Epithelial cell of esophagus (primary cell): ENCODE data around the gene SCAF11.

Experiments
- DNase-seq: peaks from one replicate; pipeline ENCODE4 v3.0.0; 2010; ENCODE audit warnings: low read depth
- H3K4me3 ChIP-seq: 2 replicates; pipeline ENCODE4 v1.5.1; 2011; ENCODE audit warnings: mild to moderate bottlenecking, low read length, control low read depth
- CTCF ChIP-seq: IDR thresholded peaks from 2 replicates; pipeline ENCODE4 v1.5.1; 2011; ENCODE audit warnings: low read depth, mild to moderate bottlenecking, low read length, control low read depth, inconsistent platforms; ENCODE audit not compliant: insufficient read depth; ENCODE audit errors: missing control alignments

SCAF11 gene

GRCh38 chr12:45966486-45966885 is 23.9 kb downstream of the SCAF11 start:
- no peak overlapping the region for H3K4me3 ChIP-seq
- DNase-seq = no peak
- TF ChIP-seq CTCF = no peak

GRCh38 chr12:45962553-45963325 is 27.6 kb downstream of the SCAF11 start:
- no peak for TF ChIP-seq CTCF
- H3K4me3 ChIP-seq = no peak overlapping the region
- no peak for DNase-seq

GRCh38 chr12:45959728-45960127 is 30.6 kb downstream of the SCAF11 start:
- H3K4me3 ChIP-seq = no peak overlapping the region
- no peak for DNase-seq
- no peak for TF ChIP-seq CTCF

GRCh38 chr12:45959025-45959424 is 31.3 kb downstream of the SCAF11 start:
- no peak overlapping the region for H3K4me3 ChIP-seq
- DNase-seq = no peak
- no peak for TF ChIP-seq CTCF

- no peak for TF ChIP-seq CTCF
- no peak for DNase-seq
These were observed 41.8 kb downstream of the SCAF11 start for GRCh38 chr12:45948546-45948945.

GRCh38 chr12:45946435-45946834 is 43.9 kb downstream of the SCAF11 start:
- H3K4me3 ChIP-seq = no peak overlapping the region
- DNase-seq = no peak
- TF ChIP-seq CTCF = no peak

More at GRCh38 chr12:45948546-45948945, 41.8 kb downstream of the SCAF11 start:
- no peak overlapping the region for H3K4me3 ChIP-seq

GRCh38 chr12:45944771-45945170 is 45.6 kb downstream of the SCAF11 start:
- TF ChIP-seq CTCF = no peak
- no peak for DNase-seq
- H3K4me3 ChIP-seq = no peak overlapping the region
